Activated naive CD4-positive, alpha-beta T cell treated with anti-CD3 and anti-CD28 coated beads, Interleukin-2, amount 50 U/mL, for 72 hours (primary cell): ENCODE data around the gene NUAK2. TPM values are rescaled to one million over a fixed set of nuclear protein-coding genes. Genes with fewer than 3 reads are reported as not detected.

ENCODE experiments used
- ATAC-seq, 2 donors: fragments of 150-1000 bp; cut with Tn5 transposase; 2 replicates each; pipeline ENCODE4 v1.10.0; 2021; ENCODE audit warnings: mild to moderate bottlenecking in 2 of 2, moderate library complexity in 2 of 2
- DNase-seq, 2 donors: peaks; one replicate each; pipeline ENCODE4 v3.0.0; 2021 to 2022; ENCODE audit warnings: low spot score in 2 of 2
- H3K27ac Mint-ChIP-seq, 2 donors: one replicate each; pipeline ENCODE4 v1.8.0; 2022; ENCODE audit warnings: mild to moderate bottlenecking in 2 of 2, mixed read lengths in 2 of 2
- H3K36me3 Mint-ChIP-seq, 2 donors: one replicate each; pipeline ENCODE4 v1.8.0; 2022; ENCODE audit warnings: mixed read lengths in 2 of 2
- H3K9me3 Mint-ChIP-seq, 2 donors: one replicate each; pipeline ENCODE4 v1.8.0; 2022; ENCODE audit warnings: mixed read lengths in 2 of 2
- total RNA-seq, 2 donors: library from RNA; stranded (reverse); gene quantifications; one replicate each; pipeline ENCODE4 v1.2.3, GENCODE V29; 2022

The NUAK2 gene
- total RNA-seq, 2 donors from 2014 or later, result 5.9 to 6.8 TPM

GRCh38 chr1:205350691-205351141, 29.2 kb upstream of the NUAK2 start:
- DNase-seq, result no peak
- Mint-ChIP-seq H3K9me3 (no peaks in the 10 kb centered on the region), H3K36me3 (no peaks in the 10 kb centered on the region), H3K27ac (no peak overlapping the region)
- ATAC-seq, result no peak

GRCh38 chr1:205350124-205350523, 28.6 kb upstream of the NUAK2 start:
- no peaks in the 10 kb centered on the region for H3K36me3 Mint-ChIP-seq
- no peak for DNase-seq
- H3K9me3 Mint-ChIP-seq, result no peaks in the 10 kb centered on the region
- ATAC-seq, result no peak
- H3K27ac Mint-ChIP-seq, result no peak overlapping the region

GRCh38 chr1:205348554-205349487, 27.3 kb upstream of the NUAK2 start:
- Mint-ChIP-seq H3K9me3 (no peaks in the 10 kb centered on the region), H3K27ac (no peak overlapping the region), H3K36me3 (no peaks in the 10 kb centered on the region)
- ATAC-seq (no peak), DNase-seq (no peak)

GRCh38 chr1:205346956-205347574, 25.5 kb upstream of the NUAK2 start:
- H3K27ac Mint-ChIP-seq, result no peak overlapping the region
- H3K9me3 Mint-ChIP-seq, result no peaks in the 10 kb centered on the region
- ATAC-seq (peak in 1 of 2 donors; percentile 40), DNase-seq (no peak)
- no peaks in the 10 kb centered on the region for H3K36me3 Mint-ChIP-seq

- DNase-seq, result no peak
These were observed 24.2 kb upstream of the NUAK2 start for GRCh38 chr1:205345761-205346160.

GRCh38 chr1:205344066-205344928, 22.8 kb upstream of the NUAK2 start:
- ATAC-seq (peak; percentile 78 to 83), DNase-seq (peak; percentile 46 to 61)
- Mint-ChIP-seq H3K27ac (no peak overlapping the region), H3K36me3 (no peaks in the 10 kb centered on the region), H3K9me3 (no peaks in the 10 kb centered on the region)

More at GRCh38 chr1:205345761-205346160, 24.2 kb upstream of the NUAK2 start:
- Mint-ChIP-seq H3K27ac (no peak overlapping the region), H3K9me3 (no peaks in the 10 kb centered on the region), H3K36me3 (no peaks in the 10 kb centered on the region)
- ATAC-seq, result no peak

- peak; percentile 10 to 27 for ATAC-seq
- Mint-ChIP-seq H3K27ac (no peak overlapping the region), H3K9me3 (no peaks in the 10 kb centered on the region), H3K36me3 (no peaks in the 10 kb centered on the region)
- no peak for DNase-seq
These were observed 22.0 kb upstream of the NUAK2 start for GRCh38 chr1:205343431-205344065.

GRCh38 chr1:205342986-205343385, 21.4 kb upstream of the NUAK2 start:
- ATAC-seq (no peak), DNase-seq (no peak)
- Mint-ChIP-seq H3K27ac (no peak overlapping the region), H3K9me3 (no peaks in the 10 kb centered on the region), H3K36me3 (no peaks in the 10 kb centered on the region)

- Mint-ChIP-seq H3K9me3 (no peaks in the 10 kb centered on the region), H3K27ac (no peak overlapping the region), H3K36me3 (no peaks in the 10 kb centered on the region)
- DNase-seq (no peak), ATAC-seq (no peak)
These were observed 19.1 kb upstream of the NUAK2 start for GRCh38 chr1:205340676-205341075.

GRCh38 chr1:205339717-205340116, 18.2 kb upstream of the NUAK2 start:
- peak; percentile 63 to 65 for ATAC-seq
- no peak overlapping the region for H3K27ac Mint-ChIP-seq
- H3K9me3 Mint-ChIP-seq, result no peaks in the 10 kb centered on the region
- H3K36me3 Mint-ChIP-seq, result no peaks in the 10 kb centered on the region
- no peak for DNase-seq

- no peak for DNase-seq
- Mint-ChIP-seq H3K9me3 (no peaks in the 10 kb centered on the region), H3K36me3 (no peaks in the 10 kb centered on the region), H3K27ac (no peak overlapping the region)
- no peak for ATAC-seq
These were observed 17.7 kb upstream of the NUAK2 start for GRCh38 chr1:205339197-205339702.

- Mint-ChIP-seq H3K27ac (no peak overlapping the region), H3K36me3 (no peaks in the 10 kb centered on the region), H3K9me3 (no peaks in the 10 kb centered on the region)
- no peak for ATAC-seq
- no peak for DNase-seq
These were observed 16.5 kb upstream of the NUAK2 start for GRCh38 chr1:205338011-205338410.

GRCh38 chr1:205337481-205337880, 15.9 kb upstream of the NUAK2 start:
- ATAC-seq (no peak), DNase-seq (no peak)
- Mint-ChIP-seq H3K36me3 (no peaks in the 10 kb centered on the region), H3K27ac (no peak overlapping the region), H3K9me3 (no peaks in the 10 kb centered on the region)

GRCh38 chr1:205335692-205336091, 14.1 kb upstream of the NUAK2 start:
- Mint-ChIP-seq H3K27ac (no peak overlapping the region), H3K36me3 (no peaks in the 10 kb centered on the region), H3K9me3 (no peaks in the 10 kb centered on the region)
- ATAC-seq, result peak; percentile 86
- DNase-seq, result peak; percentile 70 to 86

- Mint-ChIP-seq H3K36me3 (no peaks in the 10 kb centered on the region), H3K9me3 (no peaks in the 10 kb centered on the region), H3K27ac (no peak overlapping the region)
- ATAC-seq (no peak), DNase-seq (no peak)
These were observed 10.7 kb upstream of the NUAK2 start for GRCh38 chr1:205332015-205332791.

GRCh38 chr1:205330150-205330549, 8.6 kb upstream of the NUAK2 start:
- ATAC-seq, result no peak
- DNase-seq, result no peak
- no peak overlapping the region for H3K27ac Mint-ChIP-seq

More at GRCh38 chr1:205330150-205330549, 8.6 kb upstream of the NUAK2 start:
- Mint-ChIP-seq H3K9me3 (no peaks in the 10 kb centered on the region), H3K36me3 (no peaks in the 10 kb centered on the region)
